ENCODE data around the gene MGAT4B.

DNA sequence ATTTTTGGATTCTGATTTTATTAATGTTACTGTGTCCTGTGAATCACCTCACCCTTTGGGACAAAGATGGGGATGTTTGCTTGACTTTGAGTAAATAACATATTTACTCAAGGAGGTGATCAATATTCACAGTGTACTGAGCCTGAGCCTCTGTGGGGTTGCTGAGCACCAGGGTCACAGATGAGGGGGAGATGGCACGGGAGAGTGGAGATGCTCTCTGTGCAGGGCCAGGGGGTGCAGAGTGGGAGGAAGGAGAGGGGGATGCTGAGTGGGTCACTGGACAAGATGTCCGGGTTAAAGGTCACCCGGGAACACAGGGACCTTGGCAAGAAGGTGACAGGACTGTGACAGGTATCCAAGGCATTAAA, 18.1 kb upstream of the MGAT4B start:
- TF ChIP-seq POLR2AphosphoS5 (IDR thresholded peaks at IDR 0.05; ENCODE audit: low read depth, low read length) (no peak), CEBPB (IDR thresholded peaks at IDR 0.05; ENCODE audit: low read depth) (no peak), ZNF274 (IDR thresholded peaks at IDR 0.05; ENCODE audit: low read depth, low read length) (no peak)
- TF ChIP-seq, protein P1, sequence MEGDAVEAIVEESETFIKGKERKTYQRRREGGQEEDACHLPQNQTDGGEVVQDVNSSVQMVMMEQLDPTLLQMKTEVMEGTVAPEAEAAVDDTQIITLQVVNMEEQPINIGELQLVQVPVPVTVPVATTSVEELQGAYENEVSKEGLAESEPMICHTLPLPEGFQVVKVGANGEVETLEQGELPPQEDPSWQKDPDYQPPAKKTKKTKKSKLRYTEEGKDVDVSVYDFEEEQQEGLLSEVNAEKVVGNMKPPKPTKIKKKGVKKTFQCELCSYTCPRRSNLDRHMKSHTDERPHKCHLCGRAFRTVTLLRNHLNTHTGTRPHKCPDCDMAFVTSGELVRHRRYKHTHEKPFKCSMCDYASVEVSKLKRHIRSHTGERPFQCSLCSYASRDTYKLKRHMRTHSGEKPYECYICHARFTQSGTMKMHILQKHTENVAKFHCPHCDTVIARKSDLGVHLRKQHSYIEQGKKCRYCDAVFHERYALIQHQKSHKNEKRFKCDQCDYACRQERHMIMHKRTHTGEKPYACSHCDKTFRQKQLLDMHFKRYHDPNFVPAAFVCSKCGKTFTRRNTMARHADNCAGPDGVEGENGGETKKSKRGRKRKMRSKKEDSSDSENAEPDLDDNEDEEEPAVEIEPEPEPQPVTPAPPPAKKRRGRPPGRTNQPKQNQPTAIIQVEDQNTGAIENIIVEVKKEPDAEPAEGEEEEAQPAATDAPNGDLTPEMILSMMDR (IDR thresholded peaks at IDR 0.05 in 2 of 3, conservative IDR thresholded peaks at IDR 0.05 in 1 of 3; ENCODE audit: borderline replicate concordance in 1 of 3, insufficient read depth in 1 of 3, low read depth in 2 of 3, low read length in 2 of 3), result no peak
- TF ChIP-seq, protein P2, sequence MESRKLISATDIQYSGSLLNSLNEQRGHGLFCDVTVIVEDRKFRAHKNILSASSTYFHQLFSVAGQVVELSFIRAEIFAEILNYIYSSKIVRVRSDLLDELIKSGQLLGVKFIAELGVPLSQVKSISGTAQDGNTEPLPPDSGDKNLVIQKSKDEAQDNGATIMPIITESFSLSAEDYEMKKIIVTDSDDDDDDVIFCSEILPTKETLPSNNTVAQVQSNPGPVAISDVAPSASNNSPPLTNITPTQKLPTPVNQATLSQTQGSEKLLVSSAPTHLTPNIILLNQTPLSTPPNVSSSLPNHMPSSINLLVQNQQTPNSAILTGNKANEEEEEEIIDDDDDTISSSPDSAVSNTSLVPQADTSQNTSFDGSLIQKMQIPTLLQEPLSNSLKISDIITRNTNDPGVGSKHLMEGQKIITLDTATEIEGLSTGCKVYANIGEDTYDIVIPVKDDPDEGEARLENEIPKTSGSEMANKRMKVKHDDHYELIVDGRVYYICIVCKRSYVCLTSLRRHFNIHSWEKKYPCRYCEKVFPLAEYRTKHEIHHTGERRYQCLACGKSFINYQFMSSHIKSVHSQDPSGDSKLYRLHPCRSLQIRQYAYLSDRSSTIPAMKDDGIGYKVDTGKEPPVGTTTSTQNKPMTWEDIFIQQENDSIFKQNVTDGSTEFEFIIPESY (IDR thresholded peaks at IDR 0.05; ENCODE audit: extremely low read depth, insufficient replicate concordance, low read length), result no peak
- TF ChIP-seq, protein P3, sequence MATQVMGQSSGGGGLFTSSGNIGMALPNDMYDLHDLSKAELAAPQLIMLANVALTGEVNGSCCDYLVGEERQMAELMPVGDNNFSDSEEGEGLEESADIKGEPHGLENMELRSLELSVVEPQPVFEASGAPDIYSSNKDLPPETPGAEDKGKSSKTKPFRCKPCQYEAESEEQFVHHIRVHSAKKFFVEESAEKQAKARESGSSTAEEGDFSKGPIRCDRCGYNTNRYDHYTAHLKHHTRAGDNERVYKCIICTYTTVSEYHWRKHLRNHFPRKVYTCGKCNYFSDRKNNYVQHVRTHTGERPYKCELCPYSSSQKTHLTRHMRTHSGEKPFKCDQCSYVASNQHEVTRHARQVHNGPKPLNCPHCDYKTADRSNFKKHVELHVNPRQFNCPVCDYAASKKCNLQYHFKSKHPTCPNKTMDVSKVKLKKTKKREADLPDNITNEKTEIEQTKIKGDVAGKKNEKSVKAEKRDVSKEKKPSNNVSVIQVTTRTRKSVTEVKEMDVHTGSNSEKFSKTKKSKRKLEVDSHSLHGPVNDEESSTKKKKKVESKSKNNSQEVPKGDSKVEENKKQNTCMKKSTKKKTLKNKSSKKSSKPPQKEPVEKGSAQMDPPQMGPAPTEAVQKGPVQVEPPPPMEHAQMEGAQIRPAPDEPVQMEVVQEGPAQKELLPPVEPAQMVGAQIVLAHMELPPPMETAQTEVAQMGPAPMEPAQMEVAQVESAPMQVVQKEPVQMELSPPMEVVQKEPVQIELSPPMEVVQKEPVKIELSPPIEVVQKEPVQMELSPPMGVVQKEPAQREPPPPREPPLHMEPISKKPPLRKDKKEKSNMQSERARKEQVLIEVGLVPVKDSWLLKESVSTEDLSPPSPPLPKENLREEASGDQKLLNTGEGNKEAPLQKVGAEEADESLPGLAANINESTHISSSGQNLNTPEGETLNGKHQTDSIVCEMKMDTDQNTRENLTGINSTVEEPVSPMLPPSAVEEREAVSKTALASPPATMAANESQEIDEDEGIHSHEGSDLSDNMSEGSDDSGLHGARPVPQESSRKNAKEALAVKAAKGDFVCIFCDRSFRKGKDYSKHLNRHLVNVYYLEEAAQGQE (IDR thresholded peaks at IDR 0.05; ENCODE audit: low read depth), result no peak
- TF ChIP-seq, protein P4, sequence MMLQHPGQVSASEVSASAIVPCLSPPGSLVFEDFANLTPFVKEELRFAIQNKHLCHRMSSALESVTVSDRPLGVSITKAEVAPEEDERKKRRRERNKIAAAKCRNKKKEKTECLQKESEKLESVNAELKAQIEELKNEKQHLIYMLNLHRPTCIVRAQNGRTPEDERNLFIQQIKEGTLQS (IDR thresholded peaks at IDR 0.05), result no peak

Measured in HCT116 (cell line).